Thyroid gland (tissue), 4 donors: ENCODE results near the gene MATN4.
A peak's percentile ranks its signal among the peaks of the same experiment; 100 is the strongest.

ENCODE experiments used
- POLR2A ChIP-seq, 2 donors: fragments of 450-650 bp; IDR thresholded peaks; one replicate each; pipeline ENCODE4 v1.6.1; 2017; ENCODE audit warnings: antibody characterized with exemption in 2 of 2, mild to moderate bottlenecking in 2 of 2, moderate library complexity in 1 of 2
- TF ChIP-seq, protein P1 (sequence below), 6 experiments: fragments of 200-600 bp in 3 of 6; fragments of 450-650 bp in 3 of 6; sonication (generic) in 3 of 6; IDR thresholded peaks; one replicate each; pipeline ENCODE4 v1.5.1; 2016 to 2019; ENCODE audit warnings: antibody characterized with exemption in 6 of 6, mild to moderate bottlenecking in 2 of 6, inconsistent platforms in 1 of 6, moderate library complexity in 1 of 6

DNA sequence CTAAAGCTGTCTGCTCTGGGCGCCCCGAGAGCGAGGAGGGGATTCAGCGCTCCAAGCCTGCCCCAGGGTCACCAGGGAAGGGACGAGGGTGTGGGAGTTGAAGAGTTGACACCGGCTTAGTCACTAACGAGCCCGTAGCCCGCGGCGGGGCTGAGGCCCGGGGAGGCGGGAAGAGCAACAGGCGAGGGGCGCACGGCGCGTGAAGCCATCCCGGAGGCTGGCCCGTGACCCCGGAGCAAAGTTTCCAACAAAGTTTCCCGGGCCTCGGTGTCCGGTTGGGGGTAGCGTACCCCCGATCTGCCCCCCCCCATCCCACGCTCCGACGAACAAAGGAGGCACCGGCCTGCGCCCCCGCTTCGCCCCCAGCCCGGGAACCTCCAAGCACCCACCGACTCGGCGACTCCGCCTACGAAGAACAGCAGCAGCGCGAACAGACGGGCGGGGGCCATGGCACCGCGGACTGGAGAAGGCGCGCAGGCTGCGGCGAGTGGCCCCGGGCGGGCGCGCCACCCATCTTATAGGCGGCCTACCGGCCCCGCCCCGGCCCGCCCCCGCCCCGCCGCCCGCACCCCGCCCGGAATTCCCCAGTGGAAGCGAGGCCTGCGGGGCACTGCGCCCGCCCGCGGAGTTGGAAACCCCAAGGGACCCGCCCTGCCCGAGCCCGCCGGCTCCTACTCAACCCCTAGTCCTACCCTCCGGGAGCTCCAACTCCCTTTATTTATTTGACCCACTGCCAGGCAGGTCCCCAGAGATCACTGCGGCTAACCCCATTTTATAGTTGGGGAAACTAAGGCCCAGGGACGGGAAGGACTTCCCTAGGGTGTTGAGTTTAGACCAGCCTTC is 40.1 kb upstream of the MATN4 start, which contains the start of gene SDC4:
- TF ChIP-seq, protein P1, sequence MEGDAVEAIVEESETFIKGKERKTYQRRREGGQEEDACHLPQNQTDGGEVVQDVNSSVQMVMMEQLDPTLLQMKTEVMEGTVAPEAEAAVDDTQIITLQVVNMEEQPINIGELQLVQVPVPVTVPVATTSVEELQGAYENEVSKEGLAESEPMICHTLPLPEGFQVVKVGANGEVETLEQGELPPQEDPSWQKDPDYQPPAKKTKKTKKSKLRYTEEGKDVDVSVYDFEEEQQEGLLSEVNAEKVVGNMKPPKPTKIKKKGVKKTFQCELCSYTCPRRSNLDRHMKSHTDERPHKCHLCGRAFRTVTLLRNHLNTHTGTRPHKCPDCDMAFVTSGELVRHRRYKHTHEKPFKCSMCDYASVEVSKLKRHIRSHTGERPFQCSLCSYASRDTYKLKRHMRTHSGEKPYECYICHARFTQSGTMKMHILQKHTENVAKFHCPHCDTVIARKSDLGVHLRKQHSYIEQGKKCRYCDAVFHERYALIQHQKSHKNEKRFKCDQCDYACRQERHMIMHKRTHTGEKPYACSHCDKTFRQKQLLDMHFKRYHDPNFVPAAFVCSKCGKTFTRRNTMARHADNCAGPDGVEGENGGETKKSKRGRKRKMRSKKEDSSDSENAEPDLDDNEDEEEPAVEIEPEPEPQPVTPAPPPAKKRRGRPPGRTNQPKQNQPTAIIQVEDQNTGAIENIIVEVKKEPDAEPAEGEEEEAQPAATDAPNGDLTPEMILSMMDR (IDR thresholded peaks at IDR 0.05): no peak
- peak; percentile 89 to 94 for TF ChIP-seq POLR2A (IDR thresholded peaks at IDR 0.05)
